DOHH2 (cell line): ENCODE results near the gene GXYLT2.

Experiments used
- EZH2phosphoT487 ChIP-seq: fragments of 200-600 bp; sonication (generic); IDR thresholded peaks from 2 replicates; pipeline ENCODE4 v1.6.1; 2017; ENCODE audit warnings: borderline replicate concordance, mild to moderate bottlenecking, antibody characterized with exemption, low read length, moderate library complexity, mixed read lengths
- TF ChIP-seq, protein P1 (sequence below): fragments of 200-600 bp; sonication (generic); IDR thresholded peaks from one replicate; pipeline ENCODE4 v1.5.1; 2014; ENCODE audit warnings: antibody characterized with exemption, mild to moderate bottlenecking, low read depth, low read length; ENCODE audit not compliant: poor library complexity, severe bottlenecking

DNA sequence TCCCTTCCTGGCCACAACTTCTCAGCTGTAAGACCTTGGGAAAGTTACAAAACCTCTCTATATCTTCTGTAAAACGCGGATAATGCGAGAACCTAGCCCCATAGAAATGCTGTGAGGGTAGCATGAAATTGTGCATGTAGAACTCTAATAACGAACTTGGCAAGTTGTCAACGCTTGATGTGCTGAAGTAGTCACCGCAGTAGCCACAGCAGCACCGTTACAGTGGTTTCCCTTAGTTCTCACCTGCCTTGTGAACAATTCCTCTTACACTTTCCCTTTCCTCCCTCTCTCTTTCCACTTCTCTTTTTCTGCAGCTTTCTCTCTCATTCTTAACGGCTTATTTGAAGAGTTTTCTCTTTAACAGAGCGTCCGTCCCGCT lies 39.2 kb upstream of the GXYLT2 start:
- TF ChIP-seq, protein P1, sequence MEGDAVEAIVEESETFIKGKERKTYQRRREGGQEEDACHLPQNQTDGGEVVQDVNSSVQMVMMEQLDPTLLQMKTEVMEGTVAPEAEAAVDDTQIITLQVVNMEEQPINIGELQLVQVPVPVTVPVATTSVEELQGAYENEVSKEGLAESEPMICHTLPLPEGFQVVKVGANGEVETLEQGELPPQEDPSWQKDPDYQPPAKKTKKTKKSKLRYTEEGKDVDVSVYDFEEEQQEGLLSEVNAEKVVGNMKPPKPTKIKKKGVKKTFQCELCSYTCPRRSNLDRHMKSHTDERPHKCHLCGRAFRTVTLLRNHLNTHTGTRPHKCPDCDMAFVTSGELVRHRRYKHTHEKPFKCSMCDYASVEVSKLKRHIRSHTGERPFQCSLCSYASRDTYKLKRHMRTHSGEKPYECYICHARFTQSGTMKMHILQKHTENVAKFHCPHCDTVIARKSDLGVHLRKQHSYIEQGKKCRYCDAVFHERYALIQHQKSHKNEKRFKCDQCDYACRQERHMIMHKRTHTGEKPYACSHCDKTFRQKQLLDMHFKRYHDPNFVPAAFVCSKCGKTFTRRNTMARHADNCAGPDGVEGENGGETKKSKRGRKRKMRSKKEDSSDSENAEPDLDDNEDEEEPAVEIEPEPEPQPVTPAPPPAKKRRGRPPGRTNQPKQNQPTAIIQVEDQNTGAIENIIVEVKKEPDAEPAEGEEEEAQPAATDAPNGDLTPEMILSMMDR: no peak
- no peak for TF ChIP-seq EZH2phosphoT487
